CD4-positive, alpha-beta T cell (primary cell): ENCODE data around the gene CDCA8. TPM values are rescaled to one million over a fixed set of nuclear protein-coding genes. Genes with fewer than 3 reads are reported as not detected.
A peak's percentile ranks its signal among the peaks of the same experiment; 100 is the strongest.

Experiments
- ATAC-seq: fragments of 200-7000 bp; cut with Tn5 transposase; one replicate; pipeline ENCODE4 v1.10.0; 2022; ENCODE audit warnings: mild to moderate bottlenecking; ENCODE audit not compliant: poor library complexity
- CTCF ChIA-PET: fragments of 350-600 bp; sonication (Branson Sonifier 250); formaldehyde crosslinking; loops from one replicate; lab custom pipeline; 2021; ENCODE audit warnings: antibody characterized with exemption, inconsistent platforms; lab: Charles Lee
- POLR2A ChIA-PET: fragments of 350-600 bp; sonication (Branson Sonifier 250); formaldehyde crosslinking; loops from one replicate; lab custom pipeline; 2021; ENCODE audit warnings: antibody characterized with exemption, inconsistent platforms; lab: Charles Lee
- DNase-seq, 14 experiments: peaks; one replicate each; pipeline ENCODE4 v3.0.0-alpha.2; 2013 to 2020; ENCODE audit warnings: mixed read lengths in 2 of 14
- H3K27ac ChIP-seq, 2 donors: one replicate each; pipeline versions ENCODE4 v1.5.1 to v1.7.0; 2013; ENCODE audit warnings: low read length in 2 of 2, low read depth in 1 of 2, mild to moderate bottlenecking in 1 of 2
- H3K27me3 ChIP-seq, 2 experiments: 1 replicate in 1 of 2; 2 replicates in 1 of 2; pipeline versions ENCODE4 v1.6.1 to v1.7.0; 2013; ENCODE audit warnings: low read length in 2 of 2, control low read depth in 1 of 2, mild to moderate bottlenecking in 1 of 2, moderate library complexity in 1 of 2; ENCODE audit not compliant: insufficient read depth in 2 of 2, control insufficient read depth in 1 of 2
- H3K36me3 ChIP-seq: one replicate; pipeline ENCODE4 v1.6.1; 2013; ENCODE audit warnings: low read length, control low read depth; ENCODE audit not compliant: insufficient read depth
- H3K4me1 ChIP-seq: one replicate; pipeline ENCODE4 v1.6.1; 2013; ENCODE audit warnings: low read length, control low read depth; ENCODE audit not compliant: insufficient read depth
- H3K4me3 ChIP-seq: one replicate; pipeline ENCODE4 v1.5.1; 2013; ENCODE audit warnings: mild to moderate bottlenecking, low read length, moderate library complexity
- H3K9me3 ChIP-seq, 2 experiments: 1 replicate in 1 of 2; 2 replicates in 1 of 2; pipeline versions ENCODE4 v1.6.1 to v1.7.0; 2013; ENCODE audit warnings: low read length in 2 of 2, mild to moderate bottlenecking in 2 of 2, control low read depth in 1 of 2, moderate library complexity in 1 of 2; ENCODE audit not compliant: control insufficient read depth in 1 of 2, insufficient read depth in 1 of 2
- H3K27ac Mint-ChIP-seq: one replicate; pipeline ENCODE4 v1.8.0; 2020; ENCODE audit warnings: mixed read lengths
- H3K27me3 Mint-ChIP-seq: one replicate; pipeline ENCODE4 v1.8.0; 2021; ENCODE audit warnings: mixed read lengths
- H3K36me3 Mint-ChIP-seq: one replicate; pipeline ENCODE4 v1.8.0; 2021; ENCODE audit warnings: low read depth, mixed read lengths
- H3K4me1 Mint-ChIP-seq: one replicate; pipeline ENCODE4 v1.8.0; 2021; ENCODE audit warnings: low read depth, mixed read lengths
- H3K4me3 Mint-ChIP-seq: one replicate; pipeline ENCODE4 v1.8.0; 2020; ENCODE audit warnings: mild to moderate bottlenecking, mixed read lengths
- H3K9me3 Mint-ChIP-seq: one replicate; pipeline ENCODE4 v1.8.0; 2020; ENCODE audit warnings: mixed read lengths
- intact Hi-C, 2 experiments: fragments of 100-400 bp; cut with DNase I in 1 of 2; cut with micrococcal nuclease in 1 of 2; formaldehyde crosslinking; loops; one replicate each; pipeline versions ENCODE4 v1.15.1 to v1.9.0; 2023 to 2025; cut with DNase I, micrococcal nuclease
- polyA plus RNA-seq, 2 donors: library from polyadenylated mRNA; unstranded; fragments of 120-200 nt; gene quantifications; one replicate each; pipeline ENCODE4 v1.2.1, GENCODE V29; 2013
- total RNA-seq, 174 experiments: library from RNA in 2 of 174; stranded (reverse) in 2 of 174; gene quantifications; one replicate each; pipeline ENCODE4 v1.2.3 and lab custom pipeline; 2021 to 2026
- TF ChIP-seq, protein P1 (sequence below): fragments of 200-600 bp; IDR thresholded peaks from one replicate; pipeline ENCODE4 v1.8.0; 2022; ENCODE audit warnings: antibody characterized with exemption, mild to moderate bottlenecking

The CDCA8 gene
- total RNA-seq (under 1 TPM; 0.25 to 0.36 TPM), total RNA-seq (lab: John Stamatoyannopoulos, UW) (0.27 to 84.7 (median 1.5) reads per million in 172 experiments)
- polyA plus RNA-seq (2013, experiment 1 of 2) = 1.2 TPM
- polyA plus RNA-seq (2013, experiment 2 of 2) = 2.1 TPM

DNA sequence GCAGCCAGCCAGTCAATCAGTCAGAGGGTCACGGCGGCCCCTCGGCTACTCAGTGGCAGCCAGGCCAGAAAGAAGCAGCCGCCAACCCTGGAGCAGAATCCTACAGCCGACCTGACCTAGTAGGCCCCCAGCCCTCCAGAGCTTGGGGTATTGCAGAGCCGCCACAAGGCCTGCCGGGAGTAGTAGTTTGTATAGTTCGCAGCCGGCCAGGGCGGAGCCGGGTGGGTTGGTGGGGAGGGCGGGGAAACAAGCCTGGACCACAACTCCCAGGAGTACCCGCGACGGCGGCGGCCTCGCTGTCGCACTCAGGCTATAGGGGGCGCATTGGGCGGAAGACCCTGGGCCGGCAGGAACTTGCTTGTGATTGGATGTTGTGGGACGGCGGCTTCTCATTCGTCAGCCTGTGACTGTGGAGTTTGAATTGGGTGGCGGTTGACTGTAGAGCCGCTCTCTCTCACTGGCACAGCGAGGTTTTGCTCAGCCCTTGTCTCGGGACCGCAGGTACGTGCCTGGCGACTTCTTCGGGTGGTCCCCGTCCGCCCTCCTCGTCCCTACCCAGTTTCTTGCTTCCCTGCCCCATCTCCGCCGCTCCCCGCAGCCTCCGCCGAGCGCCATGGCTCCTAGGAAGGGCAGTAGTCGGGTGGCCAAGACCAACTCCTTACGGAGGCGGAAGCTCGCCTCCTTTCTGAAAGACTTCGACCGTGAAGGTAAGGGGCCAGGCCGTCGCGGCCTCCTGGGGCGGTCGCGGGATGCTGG, at the start of gene CDCA8:
TSS of gene CDCA8 (plus strand) at position 439 of the 756 bp plus-strand sequence. CDS start at position 614, 175 bp downstream.
- CTCF ChIA-PET = interaction anchor here (0.8 to 1.9 kb wide), 6 partner anchors 10 to 178 kb away, joined by 3 to 8 read pairs (median 4); partner anchors contain the start of genes GNL2, MEAF6, MTF1 and YRDC
- POLR2A ChIA-PET = interaction anchor here (1.1 to 2.6 kb wide), 5 partner anchors 17 to 178 kb away, joined by 3 to 13 read pairs (median 5); partner anchors contain the start of genes C1orf122, MEAF6, MTF1 and SNIP1
- peaks cover 14% of the 10 kb centered on the region for H3K36me3 Mint-ChIP-seq

GRCh38 chr1:37647281-37647680, 45.0 kb upstream of the CDCA8 start:
- Mint-ChIP-seq H3K27ac (no peak overlapping the region), H3K36me3 (no peaks in the 10 kb centered on the region), H3K4me3 (no peak overlapping the region), H3K27me3 (peaks cover 28% of the 10 kb centered on the region), H3K4me1 (no peaks in the 10 kb centered on the region), H3K9me3 (no peaks in the 10 kb centered on the region)
- ChIA-PET POLR2A (no interaction called here), CTCF (no interaction called here)
- H3K36me3 ChIP-seq = no peaks in the 10 kb centered on the region
- no peaks in the 10 kb centered on the region for H3K4me1 ChIP-seq
- no peaks in the 10 kb centered on the region for H3K9me3 ChIP-seq
- peaks cover 3 to 5% of the 10 kb centered on the region in 2 experiments for H3K27me3 ChIP-seq
- no peak overlapping the region for H3K27ac ChIP-seq
- no peak overlapping the region for H3K4me3 ChIP-seq
- ATAC-seq (no peak), DNase-seq (no peak)
- TF ChIP-seq, protein P1, sequence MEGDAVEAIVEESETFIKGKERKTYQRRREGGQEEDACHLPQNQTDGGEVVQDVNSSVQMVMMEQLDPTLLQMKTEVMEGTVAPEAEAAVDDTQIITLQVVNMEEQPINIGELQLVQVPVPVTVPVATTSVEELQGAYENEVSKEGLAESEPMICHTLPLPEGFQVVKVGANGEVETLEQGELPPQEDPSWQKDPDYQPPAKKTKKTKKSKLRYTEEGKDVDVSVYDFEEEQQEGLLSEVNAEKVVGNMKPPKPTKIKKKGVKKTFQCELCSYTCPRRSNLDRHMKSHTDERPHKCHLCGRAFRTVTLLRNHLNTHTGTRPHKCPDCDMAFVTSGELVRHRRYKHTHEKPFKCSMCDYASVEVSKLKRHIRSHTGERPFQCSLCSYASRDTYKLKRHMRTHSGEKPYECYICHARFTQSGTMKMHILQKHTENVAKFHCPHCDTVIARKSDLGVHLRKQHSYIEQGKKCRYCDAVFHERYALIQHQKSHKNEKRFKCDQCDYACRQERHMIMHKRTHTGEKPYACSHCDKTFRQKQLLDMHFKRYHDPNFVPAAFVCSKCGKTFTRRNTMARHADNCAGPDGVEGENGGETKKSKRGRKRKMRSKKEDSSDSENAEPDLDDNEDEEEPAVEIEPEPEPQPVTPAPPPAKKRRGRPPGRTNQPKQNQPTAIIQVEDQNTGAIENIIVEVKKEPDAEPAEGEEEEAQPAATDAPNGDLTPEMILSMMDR = no peak
- intact Hi-C loops = no loop called here

More for the DNA sequence above, at the start of gene CDCA8:
- peaks cover 37% of the 10 kb centered on the region for H3K4me1 Mint-ChIP-seq
- Histone ChIP-seq H3K4me3 (peak within 1 kb of the TSS; percentile 73), H3K27ac (peak within 1 kb of the TSS in 1 of 2 donors; percentile 46), H3K36me3 (peaks cover 3% of the 10 kb centered on the region), H3K9me3 (no peaks in the 10 kb centered on the region), H3K4me1 (peaks cover 41% of the 10 kb centered on the region), H3K27me3 (no peaks in the 10 kb centered on the region)
- DNase-seq (peak; percentile 97 to 99 (median 98)), ATAC-seq (peak; percentile 87)
- H3K27ac Mint-ChIP-seq = peak within 1 kb of the TSS; percentile 90
- intact Hi-C loops = loop anchor here (1.0 to 10.0 kb wide), 11 partner anchors 115 to 1240 kb away; partner anchors contain the start of genes C1orf122 (in 2 of the 2), UTP11 (in 2 of the 2), MRPS15 (in 1 of the 2) and MTF1 (in 1 of the 2)
- H3K27me3 Mint-ChIP-seq = no peaks in the 10 kb centered on the region
- no peaks in the 10 kb centered on the region for H3K9me3 Mint-ChIP-seq
- peak within 1 kb of the TSS; percentile 98 for H3K4me3 Mint-ChIP-seq
- TF ChIP-seq, protein P1 = peak; percentile 63

DNA sequence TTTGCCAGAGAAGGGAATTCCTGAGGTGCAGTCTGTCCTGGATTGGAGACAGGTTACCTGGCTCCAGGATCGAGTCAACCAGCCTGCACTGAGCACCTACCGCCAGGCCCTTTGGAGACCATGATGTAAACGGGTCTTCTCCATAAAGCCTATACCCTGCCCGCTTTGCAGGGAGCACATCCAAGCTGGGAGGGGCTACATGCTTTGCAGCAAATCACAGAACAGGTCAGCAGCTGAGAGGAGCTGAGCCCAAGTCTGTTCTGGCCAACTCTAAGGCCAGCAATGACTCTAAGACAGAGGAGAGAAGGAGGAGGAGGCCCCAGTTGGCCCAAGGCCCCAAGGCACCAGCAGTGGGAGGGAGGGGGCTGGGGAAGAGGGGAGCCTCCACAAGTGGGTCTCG, 42.1 kb upstream of the CDCA8 start:
- H3K27ac ChIP-seq = no peak overlapping the region
- TF ChIP-seq, protein P1 = no peak
- H3K9me3 ChIP-seq = no peaks in the 10 kb centered on the region
- no peaks in the 10 kb centered on the region for H3K9me3 Mint-ChIP-seq
- H3K4me3 ChIP-seq = no peak overlapping the region
- no peak for ATAC-seq
- intact Hi-C loops = no loop called here
- ChIA-PET POLR2A (no interaction called here), CTCF (no interaction called here)
- no peaks in the 10 kb centered on the region for H3K36me3 Mint-ChIP-seq
- peaks cover 17% of the 10 kb centered on the region for H3K27me3 Mint-ChIP-seq
- peaks cover 0 to 5% of the 10 kb centered on the region in 2 experiments for H3K27me3 ChIP-seq
- no peak for DNase-seq
- H3K4me3 Mint-ChIP-seq = no peak overlapping the region
- no peaks in the 10 kb centered on the region for H3K4me1 ChIP-seq
- no peaks in the 10 kb centered on the region for H3K36me3 ChIP-seq
- H3K4me1 Mint-ChIP-seq = no peaks in the 10 kb centered on the region
- no peak overlapping the region for H3K27ac Mint-ChIP-seq
